IMR-90 (cell line): ENCODE results near the gene VPS8. TPM values are rescaled to one million over a fixed set of nuclear protein-coding genes. Genes with fewer than 3 reads are reported as not detected.

Experiments used
- ATAC-seq: fragments of 200-7000 bp; cut with Tn5 transposase; 2 replicates; pipeline ENCODE4 v1.9.1; 2020; ENCODE audit warnings: low read depth, mild to moderate bottlenecking, moderate library complexity
- BruUV-seq: library from RNA; stranded (reverse); fragments of 400-500 nt; replicated peaks from 2 replicates; lab custom pipeline; 2021; lab: Mats Ljungman, UMichigan
- CTCF ChIA-PET: fragments of 300-600 bp; formaldehyde crosslinking; extraction: SDS; loops from one replicate; lab custom pipeline; 2021; ENCODE audit warnings: antibody characterized with exemption; lab: Yijun Ruan, JAX
- POLR2A ChIA-PET: fragments of 300-600 bp; sonication (Branson Sonifier 250); formaldehyde crosslinking; loops from one replicate; lab custom pipeline; 2022; ENCODE audit warnings: antibody characterized with exemption; ENCODE audit not compliant: unreplicated experiment; lab: Charles Lee
- DNase-seq: peaks from one replicate; pipeline ENCODE4 v3.0.0; 2013
- H2AFZ ChIP-seq: replicated peaks from 2 replicates; pipeline ENCODE3; 2013; ENCODE audit warnings: low read length, mild to moderate bottlenecking; ENCODE audit not compliant: poor library complexity
- H2AK5ac ChIP-seq: 2 replicates; pipeline ENCODE4 v1.6.1; 2013; ENCODE audit warnings: low read depth, low read length, inconsistent platforms
- H2AK9ac ChIP-seq: replicated peaks from 2 replicates; pipeline ENCODE3; 2013; ENCODE audit warnings: mild to moderate bottlenecking, low read depth, low read length, moderate library complexity; ENCODE audit not compliant: poor library complexity
- H2BK120ac ChIP-seq: 2 replicates; pipeline ENCODE4 v1.6.1; 2013; ENCODE audit warnings: low read depth, low read length, inconsistent platforms
- H2BK15ac ChIP-seq: 3 replicates; pipeline ENCODE4 v1.6.1; 2013; ENCODE audit warnings: low read depth, low read length, inconsistent platforms
- H2BK20ac ChIP-seq: 2 replicates; pipeline ENCODE4 v1.6.1; 2013; ENCODE audit warnings: low read depth, mild to moderate bottlenecking, inconsistent platforms, low read length, moderate library complexity
- H2BK5ac ChIP-seq: 2 replicates; pipeline ENCODE4 v1.6.1; 2013; ENCODE audit warnings: mild to moderate bottlenecking, low read depth, low read length, inconsistent platforms; ENCODE audit not compliant: poor library complexity, severe bottlenecking
- H3K14ac ChIP-seq: replicated peaks from 2 replicates; pipeline ENCODE4 v1.6.1; 2013; ENCODE audit warnings: low read depth, low read length, inconsistent platforms
- H3K18ac ChIP-seq: 2 replicates; pipeline ENCODE4 v1.6.1; 2013; ENCODE audit warnings: low read depth, low read length, control low read depth
- H3K23ac ChIP-seq: 2 replicates; pipeline ENCODE4 v1.6.1; 2013; ENCODE audit warnings: low read depth, low read length, inconsistent platforms
- H3K27ac ChIP-seq: 2 replicates; pipeline ENCODE4 v1.5.1; 2013; ENCODE audit warnings: mild to moderate bottlenecking, control low read depth, low read length; ENCODE audit not compliant: insufficient read depth
- H3K27me3 ChIP-seq: 2 replicates; pipeline ENCODE4 v1.6.1; 2013; ENCODE audit warnings: low read length; ENCODE audit not compliant: control insufficient read depth, insufficient read depth
- H3K36me3 ChIP-seq: 2 replicates; pipeline ENCODE4 v1.6.1; 2013; ENCODE audit warnings: low read length, mixed read lengths; ENCODE audit not compliant: control insufficient read depth, insufficient read depth
- H3K4ac ChIP-seq: 2 replicates; pipeline ENCODE4 v1.6.1; 2013; ENCODE audit warnings: low read depth, low read length, inconsistent platforms
- H3K4me1 ChIP-seq: 2 replicates; pipeline ENCODE4 v1.6.1; 2013; ENCODE audit warnings: low read length, mixed read lengths; ENCODE audit not compliant: control insufficient read depth, insufficient read depth
- H3K4me2 ChIP-seq: 2 replicates; pipeline ENCODE4 v1.6.1; 2013; ENCODE audit warnings: low read depth, mild to moderate bottlenecking, control low read depth, low read length, moderate library complexity
- H3K4me3 ChIP-seq: 2 replicates; pipeline ENCODE4 v1.5.1; 2013; ENCODE audit warnings: low read depth, mild to moderate bottlenecking, control low read depth, low read length, moderate library complexity; ENCODE audit not compliant: insufficient read depth
- H3K56ac ChIP-seq: 2 replicates; pipeline ENCODE4 v1.6.1; 2013; ENCODE audit warnings: low read length, inconsistent platforms; ENCODE audit not compliant: insufficient read depth; ENCODE audit errors: extremely low read depth
- H3K79me1 ChIP-seq, 2 experiments: 2 replicates each; pipeline ENCODE4 v1.6.1; 2013; ENCODE audit warnings: low read length in 2 of 2, inconsistent platforms in 1 of 2, low read depth in 1 of 2
- H3K9ac ChIP-seq: 2 replicates; pipeline ENCODE4 v1.6.1; 2013; ENCODE audit warnings: low read depth, low read length, control low read depth
- H3K9me1 ChIP-seq: 2 replicates; pipeline ENCODE4 v1.6.1; 2013; ENCODE audit warnings: low read length, inconsistent platforms; ENCODE audit not compliant: insufficient read depth
- H3K9me3 ChIP-seq: 2 replicates; pipeline ENCODE4 v1.6.1; 2013; ENCODE audit warnings: low read length; ENCODE audit not compliant: control insufficient read depth, insufficient read depth
- H4K20me1 ChIP-seq: 2 replicates; pipeline ENCODE4 v1.6.1; 2013; ENCODE audit warnings: low read length, inconsistent platforms; ENCODE audit not compliant: insufficient read depth
- H4K5ac ChIP-seq: 2 replicates; pipeline ENCODE4 v1.6.1; 2013; ENCODE audit warnings: mild to moderate bottlenecking, low read depth, low read length, control low read depth
- H4K8ac ChIP-seq, 2 experiments: 2 replicates each; pipeline ENCODE4 v1.6.1; 2013; ENCODE audit warnings: low read depth in 2 of 2, low read length in 2 of 2, control low read depth in 1 of 2, inconsistent platforms in 1 of 2
- H4K91ac ChIP-seq: 2 replicates; pipeline ENCODE4 v1.6.1; 2013; ENCODE audit warnings: low read depth, low read length, inconsistent platforms; ENCODE audit not compliant: insufficient read depth
- ELK1 ChIP-seq: fragments of 150-350 bp; IDR thresholded peaks from 2 replicates; pipeline ENCODE4 v1.6.1; 2016; ENCODE audit warnings: low read depth, mild to moderate bottlenecking, low read length, moderate library complexity, borderline replicate concordance
- FOS ChIP-seq: fragments of 150-350 bp; IDR thresholded peaks from 2 replicates; pipeline ENCODE4 v1.6.1; 2016; ENCODE audit warnings: low read depth, low read length
- MAFK ChIP-seq: IDR thresholded peaks from 2 replicates; pipeline ENCODE4 v1.6.1; 2012; ENCODE audit warnings: low read depth, low read length, improper control_type of control experiment
- MAZ ChIP-seq: IDR thresholded peaks from 2 replicates; pipeline ENCODE4 v1.6.1; 2012; ENCODE audit warnings: low read depth, mild to moderate bottlenecking, low read length, improper control_type of control experiment, moderate library complexity, borderline replicate concordance
- NFE2L2 ChIP-seq: fragments of 150-350 bp; IDR thresholded peaks from 2 replicates; pipeline ENCODE4 v1.6.1; 2016; ENCODE audit warnings: low read depth, mild to moderate bottlenecking, low read length
- RAD21 ChIP-seq: IDR thresholded peaks from 2 replicates; pipeline ENCODE4 v1.6.1; 2012; ENCODE audit warnings: low read length, improper control_type of control experiment
- RCOR1 ChIP-seq: IDR thresholded peaks from 2 replicates; pipeline ENCODE4 v1.6.1; 2012; ENCODE audit warnings: mild to moderate bottlenecking, low read length, improper control_type of control experiment; ENCODE audit not compliant: insufficient replicate concordance
- SMC3 ChIP-seq: fragments of 150-350 bp; IDR thresholded peaks from 2 replicates; pipeline ENCODE4 v1.6.1; 2016; ENCODE audit warnings: low read depth, mild to moderate bottlenecking, antibody characterized with exemption, low read length, moderate library complexity
- USF2 ChIP-seq: fragments of 150-350 bp; IDR thresholded peaks from 2 replicates; pipeline ENCODE4 v1.6.1; 2017; ENCODE audit warnings: mild to moderate bottlenecking, antibody characterized with exemption, low read length, low read depth
- WGBS, 2 experiments: methylation state at CpG; one replicate each; pipeline versions ENCODE4 v1.1.5 to v1.1.7; 2013; ENCODE audit warnings: missing lambda C conversion rate in 2 of 2; ENCODE audit not compliant: insufficient read length in 1 of 2; ENCODE audit errors: extremely low coverage in 2 of 2; 5-methylcytosine and 5-hydroxymethylcytosine counted together
- dilution Hi-C: fragments of 300-500 bp; cut with HindIII; formaldehyde crosslinking; loops from one replicate; pipeline ENCODE4 v1.14.3; 2018; ENCODE audit warnings: low sequenced_read_pairs; ENCODE audit not compliant: unreplicated experiment
- in situ Hi-C: fragments of 300-500 bp; cut with MboI; formaldehyde crosslinking; loops from 3 replicates; pipeline ENCODE4 v1.14.3; 2019; ENCODE audit warnings: low sequenced_read_pairs, inconsistent platforms, mixed read lengths
- intact Hi-C: fragments of 100-400 bp; cut with micrococcal nuclease; formaldehyde crosslinking; loops from 2 replicates; pipeline ENCODE4 v1.10.0; 2022
- polyA plus RNA-seq, 3 experiments: library from polyadenylated mRNA; depleted of rRNA; stranded (reverse); fragments of >200 nt; gene quantifications; 2 replicates each; pipeline ENCODE4 v1.2.3, GENCODE V29; 2012; ENCODE audit warnings: low replicate concordance in 1 of 3
- total RNA-seq: library from RNA; depleted of rRNA; stranded (reverse); fragments of >200 nt; gene quantifications from 2 replicates; pipeline ENCODE4 v1.2.3, GENCODE V29; 2012

VPS8 gene
- total and polyA plus RNA-seq, 2 of the 4 experiments (the other 2 are of a cell fraction) = 14.0 to 56.1 TPM

DNA sequence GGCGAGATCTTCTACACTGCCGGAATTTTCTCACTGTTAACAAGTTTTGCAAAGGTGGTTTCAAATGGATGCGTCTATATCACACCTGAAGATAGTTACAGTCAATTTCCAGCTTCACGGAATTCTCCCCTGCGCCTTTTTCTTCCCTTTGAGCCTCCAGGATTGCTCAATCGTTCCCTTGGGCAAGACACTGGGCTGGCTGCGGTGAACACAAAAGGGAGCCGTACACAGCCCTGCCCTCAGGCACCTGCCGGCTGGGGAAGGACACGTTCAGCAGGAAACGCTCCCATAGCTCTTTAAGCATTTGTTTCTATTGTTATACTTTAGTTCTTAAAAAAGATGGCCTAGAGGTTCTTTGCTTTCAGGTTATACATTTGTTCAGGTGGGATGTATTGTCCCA, 255.2 kb downstream of the VPS8 start:
- Histone ChIP-seq H3K4me2 (no peak overlapping the region), H4K5ac (no peak overlapping the region), H3K9ac (no peak overlapping the region), H3K56ac (no peak overlapping the region), H2BK20ac (no peak overlapping the region), H3K4me3 (no peak overlapping the region), H4K20me1 (no peaks in the 10 kb centered on the region), H3K27ac (no peak overlapping the region), H3K9me1 (no peaks in the 10 kb centered on the region), H3K36me3 (no peaks in the 10 kb centered on the region), H3K23ac (no peak overlapping the region), H3K27me3 (no peaks in the 10 kb centered on the region; the same call in 1 of the 2 replicates), H2BK120ac (no peak overlapping the region), H3K4ac (no peak overlapping the region), H4K8ac (no peak overlapping the region), H3K18ac (no peak overlapping the region), H3K14ac (no peak overlapping the region), H2BK15ac (no peak overlapping the region), H2AFZ (no peak overlapping the region), H3K4me1 (no peaks in the 10 kb centered on the region), H3K9me3 (no peaks in the 10 kb centered on the region), H4K91ac (no peak overlapping the region), H2BK5ac (no peak overlapping the region), H2AK9ac (no peak overlapping the region), H3K79me1 (no peaks in the 10 kb centered on the region), H2AK5ac (no peak overlapping the region)
- ChIA-PET CTCF (no interaction called here), POLR2A (no interaction called here)
- DNase-seq (no peak), ATAC-seq (no peak)
- no peak for TF ChIP-seq ELK1
- TF ChIP-seq FOS = no peak
- no peak for TF ChIP-seq MAZ
- TF ChIP-seq MAFK = no peak
- no peak for TF ChIP-seq NFE2L2
- no peak for TF ChIP-seq USF2
- TF ChIP-seq RAD21 = no peak
- TF ChIP-seq RCOR1 = no peak
- TF ChIP-seq SMC3 = no peak
- dilution Hi-C loops = no loop called here
- 79% methylated on average over 2 of the region's 11 CpGs; no CpG with 5 or more reads in 1 of the 2 experiments for WGBS, 2 experiments
- BruUV-seq = no TSS peak
- intact Hi-C loops = no loop called here
- in situ Hi-C loops = no loop called here
